ENCODE data around the gene GPS1.

GPS1 gene

DNA sequence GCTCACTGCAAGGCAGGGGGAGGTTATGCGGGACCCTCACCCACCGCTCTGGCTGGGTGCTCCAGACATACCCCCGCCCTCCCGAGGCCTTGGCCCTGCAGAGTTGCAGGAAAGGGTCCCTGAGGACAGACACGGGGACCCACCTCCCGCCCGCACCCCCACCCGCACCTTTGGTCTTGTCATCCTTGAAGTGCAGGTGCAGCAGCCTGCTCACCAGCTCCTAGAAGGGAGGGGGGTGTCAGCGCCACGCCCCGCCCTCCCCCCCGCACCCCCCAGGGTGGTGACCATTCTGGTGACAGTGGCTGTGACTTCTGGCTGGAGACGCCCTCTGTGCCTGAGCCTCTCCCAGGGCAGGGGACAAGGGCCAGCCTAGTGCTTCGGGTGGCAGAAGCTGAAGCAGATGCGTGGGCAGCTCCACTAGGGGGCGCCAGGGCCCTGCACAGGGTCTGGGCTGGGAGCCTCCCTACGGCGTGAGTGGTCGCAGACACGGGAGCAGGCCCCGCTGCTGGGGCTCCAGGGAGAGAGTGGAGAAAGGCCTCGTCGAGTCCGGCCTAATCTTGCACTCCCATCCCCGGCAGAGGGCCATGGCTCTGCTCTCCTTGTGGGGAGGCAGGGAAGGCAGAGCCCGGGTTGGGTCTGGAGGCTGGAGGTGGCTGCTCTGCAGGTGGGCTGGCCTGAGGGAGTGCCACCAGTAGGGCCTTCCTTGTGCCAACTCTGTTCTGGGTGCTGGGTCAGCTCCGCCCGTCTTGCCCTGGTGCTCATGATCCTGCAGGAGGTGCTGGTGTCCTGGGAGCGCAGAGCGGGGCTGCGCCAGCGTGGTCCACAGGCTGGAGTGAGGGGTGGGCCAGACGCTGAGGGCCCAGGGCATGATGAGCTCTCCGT, 31.8 kb upstream of the GPS1 start:
- Histone ChIP-seq H3K27ac (ENCODE audit: low read depth, low read length, poor library complexity, severe bottlenecking) (no peak overlapping the region), H3K4me2 (ENCODE audit: low read length) (no peak overlapping the region), H3K4me3 (ENCODE audit: low read depth, low read length, poor library complexity, severe bottlenecking) (no peak overlapping the region)

GRCh38 chr17:82020572-82021106, 31.1 kb upstream of the GPS1 start:
- peaks cover 24% of the 10 kb centered on the region for H3K4me1 ChIP-seq (ENCODE audit: insufficient read depth, low read length, severe bottlenecking)
- no peaks in the 10 kb centered on the region for H3F3A ChIP-seq (ENCODE audit: insufficient read depth, low read length)
- no peaks in the 10 kb centered on the region for H3K9me3 ChIP-seq (ENCODE audit: low read length)
- H3K4me3 ChIP-seq (ENCODE audit: low read depth, low read length, poor library complexity, severe bottlenecking): peak overlapping the region; percentile 92
- peak overlapping the region; percentile 88; the same call in 1 of the 2 replicates for H3K9ac ChIP-seq (ENCODE audit: low read length)
- peak overlapping the region; percentile 100 for H3K4me2 ChIP-seq (ENCODE audit: low read length)
- H3K36me3 ChIP-seq (ENCODE audit: insufficient read depth, low read length): peaks cover 12% of the 10 kb centered on the region; the same call in 1 of the 2 replicates
- H4K20me1 ChIP-seq (ENCODE audit: insufficient read depth, low read length): no peaks in the 10 kb centered on the region
- no peaks in the 10 kb centered on the region for H3K9me2 ChIP-seq (ENCODE audit: low read depth, low read length)
- no peak overlapping the region for H2AFZ ChIP-seq (ENCODE audit: low read length)
- no peak overlapping the region for H3K27ac ChIP-seq (ENCODE audit: low read depth, low read length, poor library complexity, severe bottlenecking)
- TF ChIP-seq EZH2 (IDR thresholded peaks at IDR 0.05; ENCODE audit: borderline replicate concordance, low read length) (no peak), CTCF (IDR thresholded peaks at IDR 0.05; ENCODE audit: low read length) (no peak)
- H3K27me3 ChIP-seq (ENCODE audit: insufficient read depth, low read length): no peaks in the 10 kb centered on the region
- H3K79me2 ChIP-seq (ENCODE audit: insufficient read depth, low read length): no peaks in the 10 kb centered on the region

More for the DNA sequence above, 31.8 kb upstream of the GPS1 start:
- Histone ChIP-seq H3K4me1 (ENCODE audit: insufficient read depth, low read length, severe bottlenecking) (peaks cover 24% of the 10 kb centered on the region), H3K9me2 (ENCODE audit: low read depth, low read length) (no peaks in the 10 kb centered on the region), H3K9me3 (ENCODE audit: low read length) (no peaks in the 10 kb centered on the region), H3K36me3 (ENCODE audit: insufficient read depth, low read length) (peaks cover 12% of the 10 kb centered on the region; the same call in 1 of the 2 replicates), H3K9ac (ENCODE audit: low read length) (no peak overlapping the region), H4K20me1 (ENCODE audit: insufficient read depth, low read length) (no peaks in the 10 kb centered on the region), H3K27me3 (ENCODE audit: insufficient read depth, low read length) (peaks cover 3% of the 10 kb centered on the region; the same call in 1 of the 2 replicates), H2AFZ (ENCODE audit: low read length) (no peak overlapping the region), H3F3A (ENCODE audit: insufficient read depth, low read length) (no peaks in the 10 kb centered on the region), H3K79me2 (ENCODE audit: insufficient read depth, low read length) (no peaks in the 10 kb centered on the region)
- TF ChIP-seq CTCF (IDR thresholded peaks at IDR 0.05; ENCODE audit: low read length) (peak; percentile 90), EZH2 (IDR thresholded peaks at IDR 0.05; ENCODE audit: borderline replicate concordance, low read length) (no peak)

- Histone ChIP-seq H4K20me1 (ENCODE audit: insufficient read depth, low read length) (no peaks in the 10 kb centered on the region), H2AFZ (ENCODE audit: low read length) (no peak overlapping the region), H3K9ac (ENCODE audit: low read length) (peak overlapping the region; percentile 88)
Measured at GRCh38 chr17:82021107-82021899, 30.4 kb upstream of the GPS1 start.

More at GRCh38 chr17:82021107-82021899, 30.4 kb upstream of the GPS1 start:
- H3K27ac ChIP-seq (ENCODE audit: low read depth, low read length, poor library complexity, severe bottlenecking): peak overlapping the region; percentile 16
- H3K36me3 ChIP-seq (ENCODE audit: insufficient read depth, low read length): peaks cover 12% of the 10 kb centered on the region; the same call in 1 of the 2 replicates
- no peaks in the 10 kb centered on the region for H3K9me2 ChIP-seq (ENCODE audit: low read depth, low read length)
- H3K4me1 ChIP-seq (ENCODE audit: insufficient read depth, low read length, severe bottlenecking): peaks cover 24% of the 10 kb centered on the region
- TF ChIP-seq CTCF (IDR thresholded peaks at IDR 0.05; ENCODE audit: low read length): peak; percentile 83
- TF ChIP-seq EZH2 (IDR thresholded peaks at IDR 0.05; ENCODE audit: borderline replicate concordance, low read length): no peak
- peak overlapping the region; percentile 92 for H3K4me3 ChIP-seq (ENCODE audit: low read depth, low read length, poor library complexity, severe bottlenecking)
- no peaks in the 10 kb centered on the region for H3K9me3 ChIP-seq (ENCODE audit: low read length)
- no peaks in the 10 kb centered on the region for H3K27me3 ChIP-seq (ENCODE audit: insufficient read depth, low read length)
- no peaks in the 10 kb centered on the region for H3F3A ChIP-seq (ENCODE audit: insufficient read depth, low read length)
- peak overlapping the region; percentile 100 for H3K4me2 ChIP-seq (ENCODE audit: low read length)
- no peaks in the 10 kb centered on the region for H3K79me2 ChIP-seq (ENCODE audit: insufficient read depth, low read length)
